Neural progenitor cell (in vitro differentiated cells): ENCODE data around the gene HUNK.

Experiments used
- CTCF ChIP-seq: fragments of 200-600 bp; sonication (generic); IDR thresholded peaks from 2 replicates; pipeline ENCODE4 v1.5.1; 2017; ENCODE audit warnings: antibody characterized with exemption, mild to moderate bottlenecking
- EZH2 ChIP-seq: fragments of 200-600 bp; sonication (generic); IDR thresholded peaks from 2 replicates; pipeline ENCODE4 v1.6.1; 2017; ENCODE audit warnings: antibody characterized with exemption, mild to moderate bottlenecking, moderate library complexity
- EZH2phosphoT487 ChIP-seq: fragments of 200-600 bp; sonication (generic); IDR thresholded peaks from 2 replicates; pipeline ENCODE4 v1.6.1; 2017; ENCODE audit warnings: antibody characterized with exemption

GRCh38 chr21:32022146-32022545 lies 149.3 kb downstream of the HUNK start:
- TF ChIP-seq CTCF: no peak
- no peak for TF ChIP-seq EZH2
- no peak for TF ChIP-seq EZH2phosphoT487
